GM23338 (cell line): ENCODE data around the gene PUM2.

Source experiments
- CREB1 ChIP-seq: fragments of 250-450 bp; sonication (Bioruptor Pico); IDR thresholded peaks from 2 replicates; pipeline ENCODE4 v1.5.0; 2020; ENCODE audit warnings: low read depth, mild to moderate bottlenecking, moderate library complexity
- CTCF ChIP-seq, 2 experiments: fragments of 200-600 bp in 1 of 2; sonication (generic) in 1 of 2; conservative IDR thresholded peaks; 2 replicates each; pipeline versions ENCODE4 v1.5.1 to v1.6.1; 2016 to 2017; ENCODE audit warnings: antibody characterized with exemption in 2 of 2, low read depth in 2 of 2, mild to moderate bottlenecking in 2 of 2, moderate library complexity in 1 of 2
- ETS1 ChIP-seq: IDR thresholded peaks from 2 replicates; pipeline ENCODE4 v1.6.1; 2016; ENCODE audit warnings: antibody characterized with exemption
- EZH2 ChIP-seq: fragments of 200-600 bp; sonication (generic); IDR thresholded peaks from one replicate; pipeline ENCODE4 v1.8.0; 2017; ENCODE audit warnings: antibody characterized with exemption, mild to moderate bottlenecking, low read depth; ENCODE audit not compliant: unreplicated experiment
- EZH2phosphoT487 ChIP-seq: fragments of 200-600 bp; sonication (generic); IDR thresholded peaks from one replicate; pipeline ENCODE4 v1.8.1; 2018; ENCODE audit warnings: antibody characterized with exemption; ENCODE audit not compliant: unreplicated experiment
- JUNB ChIP-seq: IDR thresholded peaks from one replicate; pipeline ENCODE4 v1.6.1; 2016; ENCODE audit warnings: antibody characterized with exemption; ENCODE audit not compliant: unreplicated experiment
- POLR2AphosphoS5 ChIP-seq: IDR thresholded peaks from 2 replicates; pipeline ENCODE4 v1.6.1; 2016; ENCODE audit warnings: antibody characterized with exemption, low read depth
- REST ChIP-seq: IDR thresholded peaks from one replicate; pipeline ENCODE4 v1.6.1; 2018; ENCODE audit warnings: antibody characterized with exemption; ENCODE audit not compliant: unreplicated experiment
- ZNF331 ChIP-seq: fragments of 250-450 bp; sonication (Bioruptor Pico); IDR thresholded peaks from 2 replicates; pipeline ENCODE4 v1.5.0; 2020; ENCODE audit warnings: low read depth, mild to moderate bottlenecking, moderate library complexity

- TF ChIP-seq CTCF (conservative IDR thresholded peaks at IDR 0.05; ENCODE audit: low read depth in 2 of 2) = no peak
- no peak for TF ChIP-seq CREB1 (CRISPR knock-in tag)
- no peak for TF ChIP-seq EZH2phosphoT487
- TF ChIP-seq POLR2AphosphoS5 = no peak
- no peak for TF ChIP-seq EZH2
- no peak for TF ChIP-seq JUNB
- TF ChIP-seq REST = no peak
- TF ChIP-seq ETS1 = no peak
- no peak for TF ChIP-seq ZNF331 (CRISPR knock-in tag)
Measured at GRCh38 chr2:20343128-20343527, 7.5 kb downstream of the PUM2 start.
